Measurements from ENCODE around the gene NCBP1. TPM values are rescaled to one million over a fixed set of nuclear protein-coding genes. Genes with fewer than 3 reads are reported as not detected.

Gene NCBP1
- total and polyA plus RNA-seq, 2 donors: 10.3 to 47.2 TPM

- DNase-seq (ENCODE audit: extremely low spot score): no peak
- WGBS: 77% methylated on average over 2 of the region's 2 CpGs
- no peak overlapping the region for H3K27ac ChIP-seq (ENCODE audit: low read depth)
- peaks cover 2% of the 10 kb centered on the region for H3K4me1 ChIP-seq (ENCODE audit: insufficient read depth)
- no peaks in the 10 kb centered on the region for H3K36me3 ChIP-seq (ENCODE audit: insufficient read depth)
- no peak overlapping the region for H3K4me3 ChIP-seq (ENCODE audit: low read depth, low read length)
Observed at GRCh38 chr9:97722331-97722730, 88.7 kb downstream of the NCBP1 start.

Other genes with a start within 250 kb of the NCBP1 start
- gene TDRD7, start 221.7 kb upstream of the NCBP1 start, total RNA-seq: 9.8 TPM
- 8.7 TPM for gene TDRD7, start 221.7 kb upstream of the NCBP1 start, polyA plus RNA-seq
- gene TMOD1, start 132.2 kb upstream of the NCBP1 start, total RNA-seq: 9.3 TPM
- 36.6 TPM for gene TMOD1, start 132.2 kb upstream of the NCBP1 start, polyA plus RNA-seq
- gene TSTD2, start 453 bp upstream of the NCBP1 start, total RNA-seq: 23.5 TPM
- 14.8 TPM for gene TSTD2, start 453 bp upstream of the NCBP1 start, polyA plus RNA-seq
- gene XPA, start 63.5 kb downstream of the NCBP1 start, total RNA-seq: 26.0 TPM
- gene XPA, start 63.5 kb downstream of the NCBP1 start, polyA plus RNA-seq: 23.0 TPM
- gene FOXE1, start 219.4 kb downstream of the NCBP1 start, total RNA-seq: not detected
- gene FOXE1, start 219.4 kb downstream of the NCBP1 start, polyA plus RNA-seq: not detected

Measured in urinary bladder (tissue), 4 donors.